ENCODE results near the gene PRKCZ.

DNA sequence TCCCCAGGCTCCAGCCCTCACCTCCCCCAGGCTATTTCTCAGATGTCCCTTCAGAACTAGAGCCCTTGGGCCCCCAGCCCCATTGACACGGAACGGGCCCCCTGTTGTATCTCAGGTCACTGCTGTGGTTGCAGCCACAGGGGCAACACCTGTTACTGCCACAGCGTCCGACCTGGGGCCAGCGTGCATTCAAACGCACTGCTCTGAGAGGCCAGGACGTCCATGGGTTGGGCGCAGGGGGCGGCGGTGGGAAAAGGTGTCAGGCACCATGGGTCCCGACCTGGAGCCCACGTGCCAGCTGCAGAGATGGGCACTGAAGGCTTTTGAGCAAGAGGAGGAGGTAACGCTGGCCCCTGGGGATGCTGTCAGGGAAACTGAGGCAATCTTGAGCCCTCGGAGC is 131.1 kb downstream of the PRKCZ start:
- no peak for TF ChIP-seq TAF1 (IDR thresholded peaks at IDR 0.05; ENCODE audit: low read depth, low read length)
- TF ChIP-seq POLR2A (IDR thresholded peaks at IDR 0.05; ENCODE audit: low read depth, low read length), result no peak
- TF ChIP-seq PAX5 (IDR thresholded peaks at IDR 0.05; ENCODE audit: insufficient read depth, low read length, severe bottlenecking), result no peak
- no peak for TF ChIP-seq POLR2AphosphoS5 (IDR thresholded peaks at IDR 0.05; ENCODE audit: low read depth, low read length)
